Measurements from ENCODE around the gene FUCA2. TPM values are rescaled to one million over a fixed set of nuclear protein-coding genes. Genes with fewer than 3 reads are reported as not detected.

FUCA2 gene
- total and polyA plus RNA-seq, 4 donors, result 24.8 to 79.3 (median 41.5) TPM

- DNase-seq (no peak), ATAC-seq (ENCODE audit: insufficient read depth, low FRiP score) (no peak)
- H3K27me3 ChIP-seq (ENCODE audit: control insufficient read depth in 3 of 3, insufficient read depth in 3 of 3, low read length in 2 of 3), result no peaks in the 10 kb centered on the region
- H3K36me3 ChIP-seq (ENCODE audit: control insufficient read depth in 4 of 4, insufficient read depth in 4 of 4, low read length in 4 of 4), result peaks cover 1 to 6% (median 4%) of the 10 kb centered on the region in 4 donors
- no peak for TF ChIP-seq CTCF (IDR thresholded peaks at IDR 0.05; ENCODE audit: control extremely low read depth, extremely low read depth)
- H3K9ac ChIP-seq (ENCODE audit: insufficient read depth in 1 of 2, low read length in 2 of 2), result no peak overlapping the region
- 97 to 99% methylated on average over 1 of the region's 1 CpG for WGBS, 2 donors
- H3K9me3 ChIP-seq (ENCODE audit: control insufficient read depth in 4 of 4, insufficient read depth in 3 of 4, low read length in 3 of 4), result no peaks in the 10 kb centered on the region
- H3K4me3 ChIP-seq, result no peak overlapping the region
- H3K4me1 ChIP-seq (ENCODE audit: control insufficient read depth in 5 of 5, insufficient read depth in 5 of 5, low read length in 5 of 5), result no peaks in the 10 kb centered on the region
- no peak overlapping the region for H3K27ac ChIP-seq (ENCODE audit: low read depth in 1 of 2, low read length in 1 of 2)
Measured at GRCh38 chr6:143490244-143490643, 21.3 kb downstream of the FUCA2 start.

GRCh38 chr6:143486752-143487151 is 24.8 kb downstream of the FUCA2 start:
- H3K4me1 ChIP-seq (ENCODE audit: control insufficient read depth in 5 of 5, insufficient read depth in 5 of 5, low read length in 5 of 5), result no peaks in the 10 kb centered on the region
- H3K9me3 ChIP-seq (ENCODE audit: control insufficient read depth in 4 of 4, insufficient read depth in 3 of 4, low read length in 3 of 4), result no peaks in the 10 kb centered on the region
- no peaks in the 10 kb centered on the region for H3K27me3 ChIP-seq (ENCODE audit: control insufficient read depth in 3 of 3, insufficient read depth in 3 of 3, low read length in 2 of 3)
- no peak for TF ChIP-seq CTCF (IDR thresholded peaks at IDR 0.05; ENCODE audit: control extremely low read depth, extremely low read depth)
- WGBS, 2 donors, result 94% methylated on average over 3 of the region's 3 CpGs
- H3K4me3 ChIP-seq, result no peak overlapping the region
- DNase-seq, result no peak
- peaks cover 0 to 3% (median 0%) of the 10 kb centered on the region in 4 donors for H3K36me3 ChIP-seq (ENCODE audit: control insufficient read depth in 4 of 4, insufficient read depth in 4 of 4, low read length in 4 of 4)
- H3K9ac ChIP-seq (ENCODE audit: insufficient read depth in 1 of 2, low read length in 2 of 2), result no peak overlapping the region
- ATAC-seq (ENCODE audit: insufficient read depth, low FRiP score), result no peak
- H3K27ac ChIP-seq (ENCODE audit: low read depth in 1 of 2, low read length in 1 of 2), result no peak overlapping the region

GRCh38 chr6:143485967-143486366 is 25.6 kb downstream of the FUCA2 start:
- Histone ChIP-seq H3K27ac (ENCODE audit: low read depth in 1 of 2, low read length in 1 of 2) (no peak overlapping the region), H3K4me3 (no peak overlapping the region), H3K36me3 (ENCODE audit: control insufficient read depth in 4 of 4, insufficient read depth in 4 of 4, low read length in 4 of 4) (peaks cover 0 to 3% (median 0%) of the 10 kb centered on the region in 4 donors), H3K9ac (ENCODE audit: insufficient read depth in 1 of 2, low read length in 2 of 2) (no peak overlapping the region), H3K9me3 (ENCODE audit: control insufficient read depth in 4 of 4, insufficient read depth in 3 of 4, low read length in 3 of 4) (no peaks in the 10 kb centered on the region), H3K4me1 (ENCODE audit: control insufficient read depth in 5 of 5, insufficient read depth in 5 of 5, low read length in 5 of 5) (no peaks in the 10 kb centered on the region), H3K27me3 (ENCODE audit: control insufficient read depth in 3 of 3, insufficient read depth in 3 of 3, low read length in 2 of 3) (no peaks in the 10 kb centered on the region)
- TF ChIP-seq CTCF (IDR thresholded peaks at IDR 0.05; ENCODE audit: control extremely low read depth, extremely low read depth), result no peak
- ATAC-seq (ENCODE audit: insufficient read depth, low FRiP score) (no peak), DNase-seq (no peak)
- 91 to 95% methylated on average over 2 of the region's 2 CpGs for WGBS, 2 donors

GRCh38 chr6:143482593-143482992 is 28.9 kb downstream of the FUCA2 start:
- H3K27me3 ChIP-seq (ENCODE audit: control insufficient read depth in 3 of 3, insufficient read depth in 3 of 3, low read length in 2 of 3), result no peaks in the 10 kb centered on the region
- ATAC-seq (ENCODE audit: insufficient read depth, low FRiP score), result no peak
- H3K4me3 ChIP-seq, result no peak overlapping the region
- H3K36me3 ChIP-seq (ENCODE audit: control insufficient read depth in 4 of 4, insufficient read depth in 4 of 4, low read length in 4 of 4), result peaks cover 0 to 3% (median 1%) of the 10 kb centered on the region in 4 donors
- H3K27ac ChIP-seq (ENCODE audit: low read depth in 1 of 2, low read length in 1 of 2), result no peak overlapping the region
- TF ChIP-seq CTCF (IDR thresholded peaks at IDR 0.05; ENCODE audit: control extremely low read depth, extremely low read depth), result no peak
- no peaks in the 10 kb centered on the region for H3K9me3 ChIP-seq (ENCODE audit: control insufficient read depth in 4 of 4, insufficient read depth in 3 of 4, low read length in 3 of 4)
- no peak for DNase-seq
- 96 to 98% methylated on average over 2 of the region's 2 CpGs for WGBS, 2 donors
- H3K4me1 ChIP-seq (ENCODE audit: control insufficient read depth in 5 of 5, insufficient read depth in 5 of 5, low read length in 5 of 5), result no peaks in the 10 kb centered on the region
- H3K9ac ChIP-seq (ENCODE audit: insufficient read depth in 1 of 2, low read length in 2 of 2), result no peak overlapping the region
